GM23248 (cell line): Measurements from ENCODE around the gene CTNNA2. TPM values are rescaled to one million over a fixed set of nuclear protein-coding genes. Genes with fewer than 3 reads are reported as not detected.

ENCODE experiments used
- DNase-seq: peaks from one replicate; pipeline ENCODE4 v3.0.0-alpha.2; 2015
- H2AFZ ChIP-seq: fragments of 200-600 bp; sonication (generic); 2 replicates; pipeline ENCODE4 v1.6.1; 2016; ENCODE audit warnings: antibody characterized with exemption
- H3F3A ChIP-seq: fragments of 200-600 bp; sonication (generic); 2 replicates; pipeline ENCODE4 v1.6.1; 2016; ENCODE audit warnings: mild to moderate bottlenecking, antibody characterized with exemption, mixed run types; ENCODE audit not compliant: insufficient read depth
- H3K27ac ChIP-seq: fragments of 200-600 bp; sonication (generic); 2 replicates; pipeline ENCODE4 v1.5.1; 2016; ENCODE audit warnings: mild to moderate bottlenecking
- H3K27me3 ChIP-seq: fragments of 200-600 bp; sonication (generic); replicated peaks from 2 replicates; pipeline ENCODE4 v1.6.1; 2016; ENCODE audit warnings: mild to moderate bottlenecking; ENCODE audit not compliant: insufficient read depth
- H3K36me3 ChIP-seq: fragments of 200-600 bp; sonication (generic); 2 replicates; pipeline ENCODE4 v1.6.1; 2016; ENCODE audit warnings: low read depth, mild to moderate bottlenecking
- H3K4me1 ChIP-seq: fragments of 200-600 bp; sonication (generic); 2 replicates; pipeline ENCODE4 v1.6.1; 2016; ENCODE audit warnings: mild to moderate bottlenecking; ENCODE audit not compliant: insufficient read depth
- H3K4me2 ChIP-seq: fragments of 200-600 bp; sonication (generic); one replicate; pipeline ENCODE4 v1.6.1; 2016; ENCODE audit warnings: mild to moderate bottlenecking; ENCODE audit not compliant: unreplicated experiment
- H3K4me3 ChIP-seq: fragments of 200-600 bp; sonication (generic); 2 replicates; pipeline ENCODE4 v1.5.1; 2016; ENCODE audit warnings: mild to moderate bottlenecking
- H3K79me2 ChIP-seq: fragments of 200-600 bp; sonication (generic); 2 replicates; pipeline ENCODE4 v1.6.1; 2016; ENCODE audit warnings: mild to moderate bottlenecking; ENCODE audit not compliant: insufficient read depth
- H3K9ac ChIP-seq: fragments of 200-600 bp; sonication (generic); 2 replicates; pipeline ENCODE4 v1.6.1; 2016; ENCODE audit warnings: mild to moderate bottlenecking
- H3K9me2 ChIP-seq: fragments of 200-600 bp; sonication (generic); 2 replicates; pipeline ENCODE4 v1.6.1; 2016; ENCODE audit warnings: mixed run types, mild to moderate bottlenecking, moderate library complexity; ENCODE audit not compliant: insufficient read depth
- H3K9me3 ChIP-seq: fragments of 200-600 bp; sonication (generic); one replicate; pipeline ENCODE4 v1.6.1; 2017; ENCODE audit warnings: low read depth
- H4K20me1 ChIP-seq: fragments of 200-600 bp; sonication (generic); 2 replicates; pipeline ENCODE4 v1.6.0; 2016; ENCODE audit not compliant: insufficient read depth
- EZH2 ChIP-seq: fragments of 200-600 bp; sonication (generic); IDR thresholded peaks from 2 replicates; pipeline ENCODE4 v1.6.1; 2018; ENCODE audit warnings: antibody characterized with exemption, mild to moderate bottlenecking; ENCODE audit not compliant: insufficient read depth, poor library complexity, severe bottlenecking
- EZH2phosphoT487 ChIP-seq: fragments of 200-600 bp; sonication (generic); IDR thresholded peaks from 2 replicates; pipeline ENCODE4 v1.6.1; 2018; ENCODE audit warnings: antibody characterized with exemption, moderate library complexity, mild to moderate bottlenecking, low read depth; ENCODE audit not compliant: insufficient read depth
- WGBS, 2 experiments: methylation state at CpG; one replicate each; pipeline ENCODE4 v1.1.6; 2015 to 2017; ENCODE audit warnings: low lambda C conversion rate in 2 of 2, low coverage in 1 of 2; ENCODE audit errors: missing lambda C conversion rate in 2 of 2; 5-methylcytosine and 5-hydroxymethylcytosine counted together
- in situ Hi-C: fragments of 300-500 bp; cut with MboI; formaldehyde crosslinking; loops from 2 replicates; pipeline ENCODE4 v1.15.0; 2020
- polyA plus RNA-seq: library from polyadenylated mRNA; unstranded; fragments of >200 nt; fragmentation: Nextera tagmentation; extraction: Ambion mirVana; gene quantifications from 2 replicates; pipeline ENCODE4 v1.2.1, GENCODE V29; 2016
- total RNA-seq: library from RNA; depleted of rRNA; stranded (reverse); fragments of >200 nt; shearing (Covaris generic); gene quantifications from 2 replicates; pipeline ENCODE4 v1.2.3, GENCODE V29; 2014

Gene CTNNA2
- total and polyA plus RNA-seq, 2 experiments from 2014 or later, result not detected

GRCh38 chr2:79529636-79530035 is 16.8 kb downstream of the CTNNA2 start:
- Histone ChIP-seq H3F3A (no peaks in the 10 kb centered on the region), H3K9me3 (no peaks in the 10 kb centered on the region), H3K9ac (no peak overlapping the region), H3K9me2 (no peaks in the 10 kb centered on the region), H2AFZ (no peak overlapping the region), H3K27ac (no peak overlapping the region), H3K36me3 (no peaks in the 10 kb centered on the region), H3K27me3 (no peaks in the 10 kb centered on the region), H3K4me2 (no peak overlapping the region), H3K4me1 (no peaks in the 10 kb centered on the region), H3K4me3 (no peak overlapping the region), H4K20me1 (no peaks in the 10 kb centered on the region), H3K79me2 (no peaks in the 10 kb centered on the region)
- WGBS, 2 experiments, result 28 to 29% methylated on average over 3 of the region's 3 CpGs
- no peak for DNase-seq
- in situ Hi-C loops, result no loop called here
- no peak for TF ChIP-seq EZH2
- TF ChIP-seq EZH2phosphoT487, result no peak

DNA sequence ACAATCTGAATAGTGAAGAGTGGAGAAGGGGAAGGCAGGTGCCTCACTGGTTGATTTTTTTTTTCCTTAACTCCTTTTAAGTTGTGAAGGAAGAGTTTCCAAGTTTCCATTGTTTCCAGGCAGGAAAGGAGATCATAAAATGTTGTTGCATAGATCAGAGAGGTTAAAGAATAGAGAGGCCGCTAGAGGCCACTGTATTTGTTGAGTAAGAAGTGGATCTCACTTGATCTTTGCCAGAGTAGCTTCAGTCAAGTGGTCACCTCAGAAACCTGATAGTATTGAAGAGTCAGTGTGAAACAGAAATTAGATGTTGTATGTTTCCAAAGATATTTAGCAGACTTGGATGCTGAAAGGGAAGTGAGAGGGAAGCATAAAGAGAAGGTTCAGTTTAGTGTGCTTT is 17.6 kb downstream of the CTNNA2 start:
- no peak overlapping the region for H2AFZ ChIP-seq
- H3K4me2 ChIP-seq, result no peak overlapping the region
- TF ChIP-seq EZH2 (no peak), EZH2phosphoT487 (no peak)
- H3K27me3 ChIP-seq, result no peaks in the 10 kb centered on the region
- no peaks in the 10 kb centered on the region for H3K9me3 ChIP-seq
- no peak overlapping the region for H3K4me3 ChIP-seq
- peak; percentile 5 for DNase-seq
- no peaks in the 10 kb centered on the region for H3K4me1 ChIP-seq
- H4K20me1 ChIP-seq, result no peaks in the 10 kb centered on the region
- H3K79me2 ChIP-seq, result no peaks in the 10 kb centered on the region
- no peak overlapping the region for H3K9ac ChIP-seq
- no peaks in the 10 kb centered on the region for H3K36me3 ChIP-seq
- in situ Hi-C loops, result no loop called here
- WGBS, 2 experiments, result 0 to 2% methylated on average over 1 of the region's 1 CpG
- H3F3A ChIP-seq, result no peaks in the 10 kb centered on the region
- H3K9me2 ChIP-seq, result no peaks in the 10 kb centered on the region
- no peak overlapping the region for H3K27ac ChIP-seq

GRCh38 chr2:79547568-79547967 is 34.7 kb downstream of the CTNNA2 start:
- in situ Hi-C loops, result no loop called here
- no peak for DNase-seq
- Histone ChIP-seq H2AFZ (no peak overlapping the region), H3K36me3 (no peaks in the 10 kb centered on the region), H3K4me3 (no peak overlapping the region), H3K9me2 (no peaks in the 10 kb centered on the region), H3K9ac (no peak overlapping the region), H3K4me1 (no peaks in the 10 kb centered on the region), H3K4me2 (no peak overlapping the region), H4K20me1 (no peaks in the 10 kb centered on the region), H3K9me3 (peaks cover 4% of the 10 kb centered on the region), H3K27me3 (no peaks in the 10 kb centered on the region), H3K27ac (no peak overlapping the region), H3F3A (no peaks in the 10 kb centered on the region), H3K79me2 (no peaks in the 10 kb centered on the region)
- 12 to 17% methylated on average over 2 of the region's 2 CpGs for WGBS, 2 experiments
- no peak for TF ChIP-seq EZH2
- no peak for TF ChIP-seq EZH2phosphoT487

DNA sequence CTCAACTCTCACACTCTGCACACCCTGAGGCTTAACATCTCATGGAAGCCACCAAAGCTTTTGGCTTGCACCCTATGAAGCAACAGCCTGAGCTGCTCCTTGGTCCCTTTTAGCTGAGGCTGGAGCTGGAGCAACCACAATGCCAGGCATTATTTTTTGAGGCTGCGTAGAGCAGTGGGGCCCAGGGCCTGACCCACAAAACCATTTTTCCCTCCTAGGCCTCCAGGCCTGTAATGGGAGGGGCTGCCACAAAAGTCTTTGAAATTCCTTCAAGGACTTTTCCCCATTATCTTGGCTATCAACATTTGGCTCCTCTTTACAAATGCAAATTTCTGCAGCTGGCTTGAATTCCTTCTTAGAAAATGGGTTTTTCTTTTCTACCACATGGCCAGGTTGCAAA is 39.8 kb downstream of the CTNNA2 start:
- Histone ChIP-seq H3K4me1 (no peaks in the 10 kb centered on the region), H3K79me2 (no peaks in the 10 kb centered on the region), H3K9ac (no peak overlapping the region), H3K27me3 (no peaks in the 10 kb centered on the region), H3K36me3 (no peaks in the 10 kb centered on the region), H3F3A (no peaks in the 10 kb centered on the region), H3K9me2 (no peaks in the 10 kb centered on the region), H3K4me3 (no peak overlapping the region), H3K4me2 (no peak overlapping the region), H3K27ac (no peak overlapping the region), H3K9me3 (no peaks in the 10 kb centered on the region), H4K20me1 (no peaks in the 10 kb centered on the region), H2AFZ (no peak overlapping the region)
- TF ChIP-seq EZH2, result no peak
- TF ChIP-seq EZH2phosphoT487, result no peak
- 36 to 50% methylated on average over 1 of the region's 1 CpG for WGBS, 2 experiments
- DNase-seq, result no peak
- in situ Hi-C loops, result no loop called here

DNA sequence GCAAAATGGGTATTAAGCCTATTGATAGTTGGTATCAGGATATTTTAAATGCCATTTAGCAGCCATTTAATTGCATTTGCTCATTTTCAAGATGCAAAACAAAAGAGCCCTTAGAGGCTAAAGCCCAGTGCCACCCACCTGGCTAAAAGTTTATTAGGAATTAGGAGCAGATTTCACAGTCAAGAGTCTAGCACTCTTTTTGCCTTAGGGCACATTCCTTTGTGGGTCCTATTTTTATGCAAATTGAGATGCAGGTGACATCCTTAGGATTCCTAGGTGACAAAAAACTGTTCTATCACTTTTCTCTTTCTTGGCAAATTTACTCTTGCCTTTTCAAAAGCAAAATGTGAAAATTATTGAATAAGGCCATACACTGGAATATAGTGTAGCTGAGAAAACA is 42.0 kb downstream of the CTNNA2 start:
- Histone ChIP-seq H3K27ac (no peak overlapping the region), H4K20me1 (no peaks in the 10 kb centered on the region), H3F3A (no peaks in the 10 kb centered on the region), H3K36me3 (no peaks in the 10 kb centered on the region), H3K4me2 (no peak overlapping the region), H3K9me2 (no peaks in the 10 kb centered on the region), H3K9ac (no peak overlapping the region), H3K9me3 (no peaks in the 10 kb centered on the region), H3K79me2 (no peaks in the 10 kb centered on the region), H2AFZ (no peak overlapping the region), H3K4me1 (no peaks in the 10 kb centered on the region), H3K27me3 (no peaks in the 10 kb centered on the region), H3K4me3 (no peak overlapping the region)
- no peak for TF ChIP-seq EZH2
- TF ChIP-seq EZH2phosphoT487, result no peak
- DNase-seq, result no peak
- in situ Hi-C loops, result no loop called here
